Karpas-422 (cell line): ENCODE results near the gene ATP8B4. TPM values are rescaled to one million over a fixed set of nuclear protein-coding genes. Genes with fewer than 3 reads are reported as not detected.

Source experiments
- DNase-seq: peaks from one replicate; pipeline ENCODE4 v3.0.0-alpha.2; 2015
- H2AFZ ChIP-seq: fragments of 200-600 bp; sonication (generic); 2 replicates; pipeline ENCODE4 v1.6.1; 2014; ENCODE audit warnings: antibody characterized with exemption, low read length, mixed read lengths
- H3K27ac ChIP-seq: fragments of 200-600 bp; sonication (generic); 2 replicates; pipeline ENCODE4 v1.5.1; 2014; ENCODE audit warnings: mild to moderate bottlenecking, low read length, moderate library complexity
- H3K27me3 ChIP-seq: fragments of 200-600 bp; sonication (generic); 2 replicates; pipeline ENCODE4 v1.6.1; 2014; ENCODE audit warnings: low read length, mixed read lengths
- H3K36me3 ChIP-seq: fragments of 200-600 bp; sonication (generic); 2 replicates; pipeline ENCODE4 v1.6.1; 2014; ENCODE audit warnings: low read length, mixed read lengths; ENCODE audit not compliant: insufficient read depth
- H3K4me1 ChIP-seq: fragments of 200-600 bp; sonication (generic); 2 replicates; pipeline ENCODE4 v1.6.1; 2014; ENCODE audit warnings: mild to moderate bottlenecking, low read length, mixed read lengths
- H3K4me2 ChIP-seq: fragments of 200-600 bp; sonication (generic); 2 replicates; pipeline ENCODE4 v1.6.1; 2014; ENCODE audit warnings: low read length, low read depth, mild to moderate bottlenecking; ENCODE audit not compliant: poor library complexity, severe bottlenecking
- H3K4me3 ChIP-seq: fragments of 200-600 bp; sonication (generic); 2 replicates; pipeline ENCODE4 v1.5.1; 2014; ENCODE audit warnings: mild to moderate bottlenecking, antibody characterized with exemption, low read length, mixed read lengths
- H3K79me2 ChIP-seq: fragments of 200-600 bp; sonication (generic); 2 replicates; pipeline ENCODE4 v1.6.1; 2014; ENCODE audit warnings: mild to moderate bottlenecking, low read length, mixed read lengths
- H3K9ac ChIP-seq: fragments of 200-600 bp; sonication (generic); 2 replicates; pipeline ENCODE4 v1.6.0; 2014; ENCODE audit warnings: low read length
- H3K9me2 ChIP-seq: fragments of 200-600 bp; sonication (generic), shearing (Covaris generic); replicated peaks from 2 replicates; pipeline ENCODE4 v1.6.0; 2014; ENCODE audit warnings: mild to moderate bottlenecking, low read length, moderate library complexity; ENCODE audit not compliant: insufficient read depth
- H3K9me3 ChIP-seq: fragments of 300-700, 200-600 bp; sonication (generic); 2 replicates; pipeline ENCODE4 v1.6.1; 2014; ENCODE audit warnings: low read length, mixed read lengths
- H4K20me1 ChIP-seq: fragments of 200-600 bp; sonication (generic); 2 replicates; pipeline ENCODE4 v1.6.1; 2014; ENCODE audit warnings: mild to moderate bottlenecking, antibody characterized with exemption, low read length, low read depth; ENCODE audit not compliant: insufficient read depth
- total RNA-seq: library from RNA; depleted of rRNA; stranded (reverse); fragments of >200 nt; shearing (Covaris generic); gene quantifications from 2 replicates; pipeline ENCODE4 v1.2.3, GENCODE V29; 2014; ENCODE audit warnings: low replicate concordance

Gene ATP8B4
- total RNA-seq, 1 experiment from 2014 or later = not detected

- Histone ChIP-seq H3K27me3 (no peaks in the 10 kb centered on the region), H3K79me2 (no peaks in the 10 kb centered on the region), H3K9me3 (no peaks in the 10 kb centered on the region)
Observed at GRCh38 chr15:49902685-49903501, 216.1 kb downstream of the ATP8B4 start.

GRCh38 chr15:49901996-49902684, 216.9 kb downstream of the ATP8B4 start:
- Histone ChIP-seq H2AFZ (no peak overlapping the region), H3K79me2 (no peaks in the 10 kb centered on the region)

More at GRCh38 chr15:49902685-49903501, 216.1 kb downstream of the ATP8B4 start:
- Histone ChIP-seq H3K4me3 (no peak overlapping the region), H3K36me3 (no peaks in the 10 kb centered on the region), H3K4me2 (no peak overlapping the region), H2AFZ (no peak overlapping the region), H3K4me1 (no peaks in the 10 kb centered on the region), H3K27ac (no peak overlapping the region), H3K9me2 (no peaks in the 10 kb centered on the region), H4K20me1 (no peaks in the 10 kb centered on the region), H3K9ac (no peak overlapping the region)
- DNase-seq = no peak

GRCh38 chr15:49901321-49901720, 217.7 kb downstream of the ATP8B4 start:
- no peaks in the 10 kb centered on the region for H3K36me3 ChIP-seq
- no peak overlapping the region for H2AFZ ChIP-seq
- no peaks in the 10 kb centered on the region for H3K4me1 ChIP-seq
- no peaks in the 10 kb centered on the region for H3K9me3 ChIP-seq
- H3K27me3 ChIP-seq = no peaks in the 10 kb centered on the region
- H3K4me3 ChIP-seq = no peak overlapping the region
- DNase-seq = no peak
- no peak overlapping the region for H3K27ac ChIP-seq
- no peak overlapping the region for H3K4me2 ChIP-seq
- no peak overlapping the region for H3K9ac ChIP-seq
- H4K20me1 ChIP-seq = no peaks in the 10 kb centered on the region
- no peaks in the 10 kb centered on the region for H3K79me2 ChIP-seq
- H3K9me2 ChIP-seq = no peaks in the 10 kb centered on the region

More at GRCh38 chr15:49901996-49902684, 216.9 kb downstream of the ATP8B4 start:
- H3K36me3 ChIP-seq = no peaks in the 10 kb centered on the region
- no peaks in the 10 kb centered on the region for H4K20me1 ChIP-seq
- H3K4me2 ChIP-seq = no peak overlapping the region
- no peak overlapping the region for H3K9ac ChIP-seq
- H3K4me1 ChIP-seq = no peaks in the 10 kb centered on the region
- no peak overlapping the region for H3K27ac ChIP-seq
- no peak for DNase-seq
- no peaks in the 10 kb centered on the region for H3K9me3 ChIP-seq
- no peaks in the 10 kb centered on the region for H3K9me2 ChIP-seq
- no peaks in the 10 kb centered on the region for H3K27me3 ChIP-seq
- H3K4me3 ChIP-seq = no peak overlapping the region

- H3K4me3 ChIP-seq = no peak overlapping the region
Observed at GRCh38 chr15:49900903-49901235, 218.2 kb downstream of the ATP8B4 start.

GRCh38 chr15:49900006-49900902, 218.8 kb downstream of the ATP8B4 start:
- Histone ChIP-seq H3K9me2 (no peaks in the 10 kb centered on the region), H3K27ac (no peak overlapping the region), H2AFZ (no peak overlapping the region), H4K20me1 (no peaks in the 10 kb centered on the region), H3K4me1 (no peaks in the 10 kb centered on the region), H3K9ac (no peak overlapping the region), H3K79me2 (no peaks in the 10 kb centered on the region), H3K4me2 (no peak overlapping the region), H3K9me3 (no peaks in the 10 kb centered on the region), H3K4me3 (no peak overlapping the region), H3K36me3 (no peaks in the 10 kb centered on the region), H3K27me3 (no peaks in the 10 kb centered on the region)
- no peak for DNase-seq

More at GRCh38 chr15:49900903-49901235, 218.2 kb downstream of the ATP8B4 start:
- H3K9me2 ChIP-seq = no peaks in the 10 kb centered on the region
- H3K4me1 ChIP-seq = no peaks in the 10 kb centered on the region
- no peaks in the 10 kb centered on the region for H3K79me2 ChIP-seq
- DNase-seq = no peak
- H3K4me2 ChIP-seq = no peak overlapping the region
- H3K27me3 ChIP-seq = no peaks in the 10 kb centered on the region
- H3K27ac ChIP-seq = no peak overlapping the region
- no peak overlapping the region for H3K9ac ChIP-seq
- no peak overlapping the region for H2AFZ ChIP-seq
- no peaks in the 10 kb centered on the region for H4K20me1 ChIP-seq
- H3K36me3 ChIP-seq = no peaks in the 10 kb centered on the region
- H3K9me3 ChIP-seq = no peaks in the 10 kb centered on the region

- H3K9ac ChIP-seq = no peak overlapping the region
- H3K9me2 ChIP-seq = no peaks in the 10 kb centered on the region
- no peak overlapping the region for H3K4me2 ChIP-seq
- no peak overlapping the region for H3K4me3 ChIP-seq
- no peaks in the 10 kb centered on the region for H4K20me1 ChIP-seq
- no peaks in the 10 kb centered on the region for H3K4me1 ChIP-seq
- DNase-seq = no peak
- H2AFZ ChIP-seq = no peak overlapping the region
- no peaks in the 10 kb centered on the region for H3K36me3 ChIP-seq
- no peaks in the 10 kb centered on the region for H3K27me3 ChIP-seq
- H3K9me3 ChIP-seq = no peaks in the 10 kb centered on the region
- H3K79me2 ChIP-seq = no peaks in the 10 kb centered on the region
- H3K27ac ChIP-seq = no peak overlapping the region
Observed at GRCh38 chr15:49898575-49899283, 220.3 kb downstream of the ATP8B4 start.

- Histone ChIP-seq H3K79me2 (no peaks in the 10 kb centered on the region), H3K9ac (no peak overlapping the region), H3K27me3 (no peaks in the 10 kb centered on the region), H3K4me2 (no peak overlapping the region), H2AFZ (no peak overlapping the region), H3K9me2 (no peaks in the 10 kb centered on the region), H3K4me3 (no peak overlapping the region), H4K20me1 (no peaks in the 10 kb centered on the region), H3K4me1 (no peaks in the 10 kb centered on the region), H3K36me3 (no peaks in the 10 kb centered on the region), H3K9me3 (no peaks in the 10 kb centered on the region), H3K27ac (no peak overlapping the region)
- no peak for DNase-seq
Observed at GRCh38 chr15:49898097-49898496, 220.9 kb downstream of the ATP8B4 start.
